Fibroblast of peridontal ligament (primary cell): ENCODE data around the gene BFAR.
"Not testable (repeated sequence)": the region's sequence is repeated elsewhere in the genome, so short reads cannot be mapped to it uniquely, and the experiment has no call there.

Source experiments
- DNase-seq: peaks from one replicate; pipeline ENCODE4 v3.0.0-alpha.2; 2010; ENCODE audit errors: extremely low read depth

Gene BFAR

DNA sequence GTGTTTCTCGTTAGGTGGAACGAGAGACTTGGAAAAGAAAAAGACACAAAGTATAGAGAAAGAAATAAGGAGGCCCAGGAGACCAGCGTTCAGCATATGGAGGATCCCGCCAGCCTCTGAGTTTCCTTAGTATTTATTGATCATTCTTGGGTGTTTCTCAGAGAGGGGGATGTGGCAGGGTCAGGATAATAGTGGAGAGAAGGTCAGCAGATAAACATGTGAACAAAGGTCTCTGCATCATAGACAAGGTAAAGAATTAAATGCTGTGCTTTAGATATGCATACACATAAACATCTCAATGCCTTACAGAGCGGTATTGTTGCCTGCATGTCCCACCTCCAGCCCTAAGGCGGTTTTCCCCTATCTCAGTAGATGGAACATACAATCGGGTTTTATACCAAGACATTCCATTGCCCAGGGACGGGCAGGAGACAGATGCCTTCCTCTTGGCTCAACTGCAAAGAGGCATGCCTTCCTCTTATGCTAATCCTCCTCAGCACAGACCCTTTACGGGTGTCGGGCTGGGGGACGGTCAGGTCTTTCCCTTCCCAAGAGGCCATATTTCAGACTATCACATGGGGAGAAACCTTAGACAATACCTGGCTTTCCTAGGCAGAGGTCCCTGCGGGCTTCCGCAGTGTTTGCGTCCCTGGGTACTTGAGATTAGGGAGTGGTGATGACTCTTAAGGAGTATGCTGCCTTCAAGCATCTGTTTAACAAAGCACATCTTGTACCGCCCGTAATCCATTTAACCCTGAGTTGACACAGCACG is 3.6 kb downstream of the BFAR start:
- DNase-seq, result not testable (repeated sequence)

GRCh38 chr16:14636951-14637240 is 4.1 kb downstream of the BFAR start:
- not testable (repeated sequence) for DNase-seq

DNA sequence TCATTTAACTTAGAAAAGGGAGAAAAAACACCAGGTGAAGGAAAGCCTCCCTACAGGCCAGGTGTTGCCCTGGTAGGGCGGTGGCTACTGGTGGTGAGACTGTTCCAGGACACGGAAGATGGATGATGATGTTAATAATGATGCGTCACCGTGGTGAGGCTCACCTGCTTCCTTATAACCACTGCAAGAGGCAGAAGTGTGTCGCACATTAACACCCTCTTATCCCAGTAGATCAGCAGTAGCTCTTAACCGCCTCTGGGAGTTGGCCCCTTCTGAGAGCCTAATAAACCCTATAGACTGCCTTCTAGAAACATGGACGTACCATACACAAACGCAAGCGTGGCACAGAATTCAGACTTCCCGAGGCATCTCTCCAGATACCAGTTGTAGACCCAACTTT is 7.8 kb downstream of the BFAR start:
- no peak for DNase-seq

GRCh38 chr16:14641206-14641605 is 8.5 kb downstream of the BFAR start:
- DNase-seq, result no peak

GRCh38 chr16:14641926-14642325 is 9.2 kb downstream of the BFAR start:
- DNase-seq, result no peak

GRCh38 chr16:14649816-14650215 is 17.1 kb downstream of the BFAR start:
- no peak for DNase-seq

DNA sequence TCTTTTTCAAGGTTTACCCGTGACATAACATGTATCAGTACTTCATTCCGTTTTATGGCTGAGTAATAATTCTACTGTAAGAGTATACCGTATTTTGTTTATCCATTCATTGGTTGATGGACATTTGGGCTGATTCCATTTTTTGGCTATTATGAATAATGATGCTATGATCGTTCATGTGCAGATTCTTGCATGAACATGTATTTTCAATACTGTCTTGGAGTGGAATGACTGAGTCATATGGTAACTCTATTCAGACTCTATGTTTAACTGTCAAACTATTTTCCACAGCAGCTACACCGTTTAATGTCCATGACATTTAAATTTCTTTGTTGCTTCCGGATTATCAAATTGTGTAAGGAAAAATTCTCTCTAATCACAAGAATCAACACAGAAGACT is 17.9 kb downstream of the BFAR start:
- DNase-seq, result no peak

GRCh38 chr16:14652726-14653125 is 20.0 kb downstream of the BFAR start:
- DNase-seq, result no peak

- DNase-seq, result no peak
Measured at GRCh38 chr16:14658063-14658462, 25.3 kb downstream of the BFAR start.

- DNase-seq, result no peak
Measured at GRCh38 chr16:14667347-14668266, 34.9 kb downstream of the BFAR start.

DNA sequence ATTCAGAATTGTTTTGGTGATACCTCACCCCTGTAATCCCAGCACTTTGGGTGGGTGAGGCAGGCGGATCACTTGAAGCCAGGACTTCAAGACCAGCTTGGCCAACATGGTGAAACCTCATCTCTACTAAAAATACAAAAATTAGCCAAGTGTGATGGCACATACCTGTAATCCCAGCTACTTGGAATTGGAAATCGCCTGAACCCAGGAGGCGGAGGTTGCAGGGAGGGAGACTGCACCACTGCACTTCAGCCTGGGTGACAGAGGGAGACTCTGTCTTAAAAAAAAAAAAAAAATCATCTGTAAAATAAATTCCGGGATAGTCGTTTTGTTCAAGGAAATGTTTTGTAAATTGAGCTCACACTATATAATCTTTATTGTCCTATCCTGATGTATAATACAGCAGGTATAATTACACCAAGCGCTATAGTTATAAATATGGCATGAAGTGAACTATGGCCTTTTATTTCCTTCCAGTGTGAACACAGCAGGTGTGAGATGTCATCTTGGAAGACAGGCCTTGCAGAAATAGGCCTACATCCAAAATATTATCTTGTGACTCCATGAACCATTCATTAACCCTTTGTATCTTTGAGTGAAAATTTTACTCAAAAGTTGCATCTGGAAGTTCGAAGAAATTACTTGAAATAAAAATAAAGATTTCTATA is 35.9 kb downstream of the BFAR start:
- DNase-seq, result no peak

DNA sequence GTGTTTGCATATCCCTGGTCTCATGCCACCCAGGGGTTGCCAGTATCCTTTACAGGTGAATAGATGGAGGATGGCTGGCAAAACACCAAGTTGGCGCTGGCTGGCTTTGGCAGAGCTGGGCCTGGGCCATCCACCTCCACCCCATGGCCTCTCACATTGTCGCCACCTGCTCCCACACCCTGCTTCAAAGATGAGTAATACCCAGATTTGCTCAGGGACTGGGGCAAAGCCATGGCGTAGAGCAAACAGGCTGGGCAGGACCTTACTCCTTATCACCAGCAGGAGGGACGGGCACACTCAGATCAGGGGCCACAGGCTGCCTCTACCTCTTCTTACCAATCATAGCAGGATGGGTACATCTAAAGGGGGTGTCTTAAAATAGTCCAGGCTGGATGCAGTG is 37.0 kb downstream of the BFAR start:
- no peak for DNase-seq

- no peak for DNase-seq
Measured at GRCh38 chr16:14672403-14672971, 39.7 kb downstream of the BFAR start.

DNA sequence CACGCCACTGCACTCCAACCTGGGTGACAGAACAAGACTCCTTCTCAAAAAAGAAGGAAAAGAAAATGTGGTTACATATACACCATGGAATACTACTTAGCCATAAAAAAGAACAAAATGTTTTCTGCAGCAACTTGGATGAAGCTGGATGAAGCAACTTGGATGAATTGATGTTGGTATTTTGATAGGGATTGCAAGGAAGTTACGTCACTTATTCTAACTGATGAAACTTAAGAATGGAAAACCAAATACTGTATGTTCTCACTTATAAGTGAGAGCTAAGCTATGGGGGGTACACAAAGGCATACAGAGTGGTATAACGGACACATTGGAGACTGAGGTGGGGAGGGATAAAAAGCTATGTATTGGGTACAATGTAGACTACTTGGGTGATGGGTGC is 43.9 kb downstream of the BFAR start:
- DNase-seq, result no peak

DNA sequence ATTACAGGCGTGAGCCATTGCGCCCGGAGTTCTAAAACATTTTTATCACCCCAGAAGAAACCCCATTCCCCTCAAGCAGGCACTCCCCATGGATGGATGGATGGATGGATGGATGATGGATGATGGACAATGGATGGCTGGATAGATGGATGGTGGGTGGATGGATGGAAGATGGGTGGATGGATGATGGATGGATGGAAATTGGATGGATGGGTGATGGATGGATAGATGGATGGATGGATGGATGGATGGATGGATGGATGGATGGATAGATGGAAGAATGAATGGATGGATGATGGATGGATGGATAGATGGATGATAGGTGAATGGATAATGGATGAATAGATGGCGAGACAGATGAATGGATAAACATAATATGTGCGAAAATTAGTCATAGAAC is 44.9 kb downstream of the BFAR start:
- no peak for DNase-seq

GRCh38 chr16:14678748-14679497 is 46.2 kb downstream of the BFAR start:
- no peak for DNase-seq

- not testable (repeated sequence) for DNase-seq
Measured at GRCh38 chr16:14680396-14680795, 47.6 kb downstream of the BFAR start.

DNA sequence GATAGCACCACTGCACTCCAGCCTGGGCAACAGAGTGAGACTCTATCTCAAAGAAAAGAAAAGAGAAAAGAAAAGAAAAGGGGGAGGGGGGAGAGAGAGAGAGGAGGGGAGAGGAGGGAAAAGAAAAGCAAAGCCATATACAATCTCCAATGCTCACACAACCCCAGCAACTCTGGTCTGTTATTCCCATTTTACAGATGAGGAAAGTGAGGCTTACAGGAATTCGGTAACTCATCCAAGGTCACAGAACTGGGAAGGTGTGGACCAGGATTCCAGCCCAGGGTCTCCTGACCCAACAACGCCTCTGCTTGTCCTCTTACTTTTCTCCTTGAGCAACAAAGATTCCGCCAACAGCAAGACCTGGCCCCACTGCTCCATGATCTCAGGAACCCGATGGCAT is 48.4 kb downstream of the BFAR start:
- DNase-seq, result no peak

DNA sequence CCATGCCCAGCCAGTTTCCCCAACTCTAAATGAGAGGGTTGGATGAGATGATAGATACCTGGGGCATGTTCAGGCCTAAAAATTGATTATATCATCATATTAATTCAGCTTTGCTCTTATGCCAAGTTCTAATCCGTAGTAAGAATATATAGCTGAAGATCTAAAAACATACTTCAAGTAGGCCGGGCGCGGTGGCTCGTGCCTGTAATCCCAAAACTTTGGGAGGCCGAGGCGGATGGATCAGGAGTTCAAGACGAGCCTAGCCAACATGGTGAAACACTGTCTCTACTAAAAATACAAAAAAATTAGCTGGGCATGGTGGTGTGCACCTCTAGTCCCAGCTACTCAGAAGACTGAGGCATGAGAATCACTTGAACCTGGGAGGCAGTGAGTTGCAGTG is 49.4 kb downstream of the BFAR start:
- DNase-seq, result no peak

GRCh38 chr16:14685870-14686793 is 53.4 kb downstream of the BFAR start:
- DNase-seq, result not testable (repeated sequence)
